Activated CD8-positive, alpha-beta T cell treated with anti-CD3 and anti-CD28 coated beads for 36 hours (primary cell): ENCODE results near the gene UNC13B. TPM values are rescaled to one million over a fixed set of nuclear protein-coding genes. Genes with fewer than 3 reads are reported as not detected.

ENCODE experiments used
- ATAC-seq: fragments of 200-7000 bp; cut with Tn5 transposase; one replicate; pipeline ENCODE4 v1.10.0; 2021; ENCODE audit warnings: mild to moderate bottlenecking, moderate library complexity
- CTCF ChIA-PET: fragments of 350-600 bp; sonication (Branson Sonifier 250); formaldehyde crosslinking; loops from one replicate; lab custom pipeline; 2021; ENCODE audit warnings: antibody characterized with exemption; lab: Charles Lee
- POLR2A ChIA-PET: fragments of 350-600 bp; sonication (Branson Sonifier 250); formaldehyde crosslinking; loops from one replicate; lab custom pipeline; 2021; ENCODE audit warnings: antibody characterized with exemption; lab: Charles Lee
- DNase-seq: peaks from one replicate; pipeline ENCODE4 v3.0.0-alpha.2; 2020
- H3K27ac Mint-ChIP-seq: one replicate; pipeline ENCODE4 v1.8.0; 2021; ENCODE audit warnings: mild to moderate bottlenecking, mixed read lengths
- H3K27me3 Mint-ChIP-seq: one replicate; pipeline ENCODE4 v1.8.0; 2021; ENCODE audit warnings: mixed read lengths
- H3K36me3 Mint-ChIP-seq: one replicate; pipeline ENCODE4 v1.8.0; 2021; ENCODE audit warnings: low read depth, mixed read lengths
- H3K4me1 Mint-ChIP-seq: one replicate; pipeline ENCODE4 v1.8.0; 2021; ENCODE audit warnings: low read depth, mixed read lengths
- H3K4me3 Mint-ChIP-seq: one replicate; pipeline ENCODE4 v1.8.0; 2021; ENCODE audit warnings: mild to moderate bottlenecking, moderate library complexity, mixed read lengths
- H3K9me3 Mint-ChIP-seq: one replicate; pipeline ENCODE4 v1.8.0; 2021; ENCODE audit warnings: mixed read lengths
- intact Hi-C: fragments of 100-400 bp; cut with micrococcal nuclease; formaldehyde crosslinking; loops from one replicate; pipeline ENCODE4 v1.10.0; 2022
- total RNA-seq, 2 experiments: library from RNA; stranded (reverse); gene quantifications; one replicate each; pipeline ENCODE4 v1.2.3, GENCODE V29; 2021
- TF ChIP-seq, protein P1 (sequence below): fragments of 200-600 bp; IDR thresholded peaks from one replicate; pipeline ENCODE4 v1.8.0; 2022; ENCODE audit warnings: antibody characterized with exemption, mild to moderate bottlenecking

The UNC13B gene
- total RNA-seq, 2 experiments from 2014 or later, result 1.3 to 1.9 TPM

DNA sequence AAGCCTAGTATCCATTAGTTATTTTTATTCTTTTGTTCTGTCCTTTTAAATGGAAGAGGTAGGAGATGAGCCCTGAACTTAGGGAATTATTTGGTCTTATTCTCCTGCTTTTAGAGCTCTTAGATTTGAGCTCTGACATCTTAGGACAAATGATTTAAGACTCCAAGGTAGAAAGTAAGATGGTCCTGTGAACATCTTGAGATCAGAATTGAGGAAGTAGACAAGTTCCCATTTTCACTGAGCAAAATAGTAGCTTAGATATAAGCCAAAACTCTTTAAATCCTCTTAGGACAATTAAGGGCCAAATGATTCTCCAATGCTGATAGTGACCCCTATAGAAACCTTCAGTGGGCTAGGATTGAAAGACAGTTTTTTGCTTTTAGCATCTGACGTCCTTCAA, 275.1 kb downstream of the UNC13B start:
- H3K4me1 Mint-ChIP-seq, result no peaks in the 10 kb centered on the region
- ChIA-PET POLR2A (interaction anchor here (0.5 kb wide), 1 partner anchor 261 kb away, joined by 3 read pairs; no protein-coding TSS in a partner anchor), CTCF (interaction anchor here (1.0 kb wide), 1 partner anchor 12 kb away, joined by 3 read pairs; no protein-coding TSS in a partner anchor)
- no peaks in the 10 kb centered on the region for H3K36me3 Mint-ChIP-seq
- ATAC-seq, result no peak
- no peak overlapping the region for H3K4me3 Mint-ChIP-seq
- TF ChIP-seq, protein P1, sequence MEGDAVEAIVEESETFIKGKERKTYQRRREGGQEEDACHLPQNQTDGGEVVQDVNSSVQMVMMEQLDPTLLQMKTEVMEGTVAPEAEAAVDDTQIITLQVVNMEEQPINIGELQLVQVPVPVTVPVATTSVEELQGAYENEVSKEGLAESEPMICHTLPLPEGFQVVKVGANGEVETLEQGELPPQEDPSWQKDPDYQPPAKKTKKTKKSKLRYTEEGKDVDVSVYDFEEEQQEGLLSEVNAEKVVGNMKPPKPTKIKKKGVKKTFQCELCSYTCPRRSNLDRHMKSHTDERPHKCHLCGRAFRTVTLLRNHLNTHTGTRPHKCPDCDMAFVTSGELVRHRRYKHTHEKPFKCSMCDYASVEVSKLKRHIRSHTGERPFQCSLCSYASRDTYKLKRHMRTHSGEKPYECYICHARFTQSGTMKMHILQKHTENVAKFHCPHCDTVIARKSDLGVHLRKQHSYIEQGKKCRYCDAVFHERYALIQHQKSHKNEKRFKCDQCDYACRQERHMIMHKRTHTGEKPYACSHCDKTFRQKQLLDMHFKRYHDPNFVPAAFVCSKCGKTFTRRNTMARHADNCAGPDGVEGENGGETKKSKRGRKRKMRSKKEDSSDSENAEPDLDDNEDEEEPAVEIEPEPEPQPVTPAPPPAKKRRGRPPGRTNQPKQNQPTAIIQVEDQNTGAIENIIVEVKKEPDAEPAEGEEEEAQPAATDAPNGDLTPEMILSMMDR, result no peak
- intact Hi-C loops, result no loop called here
- peaks cover 8% of the 10 kb centered on the region for H3K27me3 Mint-ChIP-seq
- H3K9me3 Mint-ChIP-seq, result no peaks in the 10 kb centered on the region
- no peak overlapping the region for H3K27ac Mint-ChIP-seq
- no peak for DNase-seq

DNA sequence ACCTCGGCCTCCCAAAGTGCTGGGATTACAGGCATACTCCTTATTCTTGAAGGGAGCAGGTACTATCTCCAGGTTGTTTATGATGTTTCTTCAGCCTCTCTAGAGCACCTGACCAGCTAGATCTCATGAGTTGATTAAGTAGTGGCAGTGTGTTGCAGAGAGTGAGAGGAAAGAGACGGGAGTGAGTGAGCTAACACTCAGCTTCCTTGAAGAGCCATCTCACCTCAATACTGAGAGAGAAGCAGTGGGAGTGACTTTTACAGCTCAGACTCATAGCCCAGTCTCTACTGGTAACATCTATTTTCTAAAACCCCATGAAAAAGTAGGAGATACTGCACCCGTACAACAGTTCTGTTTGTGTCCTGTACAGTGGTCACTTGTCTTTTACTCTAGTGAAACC, 284.2 kb downstream of the UNC13B start:
- TF ChIP-seq, protein P1, result no peak
- ATAC-seq, result no peak
- Mint-ChIP-seq H3K36me3 (no peaks in the 10 kb centered on the region), H3K27me3 (peaks cover 27% of the 10 kb centered on the region), H3K4me1 (no peaks in the 10 kb centered on the region), H3K9me3 (no peaks in the 10 kb centered on the region), H3K27ac (no peak overlapping the region), H3K4me3 (no peak overlapping the region)
- POLR2A ChIA-PET, result interaction anchor here (0.8 kb wide), 1 partner anchor 324 kb away, joined by 3 read pairs; no protein-coding TSS in a partner anchor
- no peak for DNase-seq
- CTCF ChIA-PET, result no interaction called here
- intact Hi-C loops, result no loop called here

DNA sequence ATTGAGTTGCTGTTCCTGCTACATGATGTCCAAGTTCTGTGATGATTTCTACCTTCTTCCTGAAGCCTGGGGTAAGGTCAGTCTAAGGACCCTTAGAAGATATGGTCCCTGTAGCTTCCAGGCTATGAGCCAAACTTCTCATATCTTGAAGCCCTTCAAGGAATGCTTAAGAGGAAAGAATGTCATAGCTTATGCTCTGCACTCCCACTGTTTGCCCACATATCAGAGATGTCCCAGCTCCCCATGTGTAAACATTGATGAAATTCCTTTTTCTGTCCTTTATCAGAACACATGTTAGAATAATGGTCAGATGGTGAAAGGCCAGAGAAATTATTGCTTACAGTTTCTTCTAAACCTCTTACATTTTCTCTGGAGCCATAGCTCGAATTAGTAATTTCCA, 286.7 kb downstream of the UNC13B start:
- intact Hi-C loops, result no loop called here
- H3K27ac Mint-ChIP-seq, result no peak overlapping the region
- TF ChIP-seq, protein P1, result no peak
- DNase-seq, result no peak
- ATAC-seq, result no peak
- ChIA-PET POLR2A (no interaction called here), CTCF (interaction anchor here (0.9 to 2.4 kb wide), 4 partner anchors 10 to 549 kb away, joined by 3 to 7 read pairs (median 4); no protein-coding TSS in a partner anchor)
- H3K27me3 Mint-ChIP-seq, result peaks cover 31% of the 10 kb centered on the region
- peaks cover 5% of the 10 kb centered on the region for H3K9me3 Mint-ChIP-seq
- H3K36me3 Mint-ChIP-seq, result no peaks in the 10 kb centered on the region
- H3K4me3 Mint-ChIP-seq, result no peak overlapping the region
- no peaks in the 10 kb centered on the region for H3K4me1 Mint-ChIP-seq

DNA sequence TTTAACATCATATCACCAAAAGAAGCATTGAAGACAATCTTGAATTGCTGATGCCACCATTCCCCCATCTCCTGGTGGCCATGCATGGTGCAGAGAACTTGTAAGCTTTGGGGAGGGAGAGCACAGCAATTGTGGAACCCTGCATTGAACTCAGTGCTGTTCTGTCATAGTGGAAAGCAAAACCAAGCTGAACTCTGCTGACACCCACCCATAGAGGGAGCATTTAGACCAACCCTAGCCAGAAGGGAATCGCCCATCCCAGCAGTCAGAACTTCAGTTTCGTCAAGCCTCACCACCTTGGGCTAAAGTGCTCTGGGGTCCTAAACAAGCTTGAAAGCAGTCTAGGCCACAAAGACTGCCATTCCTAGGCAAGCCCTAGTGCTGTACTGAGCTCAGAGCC, 290.7 kb downstream of the UNC13B start:
- Mint-ChIP-seq H3K4me3 (no peak overlapping the region), H3K27ac (no peak overlapping the region), H3K4me1 (no peaks in the 10 kb centered on the region), H3K27me3 (peaks cover 18% of the 10 kb centered on the region), H3K9me3 (peaks cover 12% of the 10 kb centered on the region), H3K36me3 (no peaks in the 10 kb centered on the region)
- intact Hi-C loops, result no loop called here
- TF ChIP-seq, protein P1, result no peak
- DNase-seq (no peak), ATAC-seq (no peak)
- ChIA-PET POLR2A (interaction anchor here (0.7 kb wide), 1 partner anchor 11 kb away, joined by 3 read pairs; no protein-coding TSS in a partner anchor), CTCF (interaction anchor here (2.3 kb wide), 1 partner anchor 101 kb away, joined by 10 read pairs; no protein-coding TSS in a partner anchor)

DNA sequence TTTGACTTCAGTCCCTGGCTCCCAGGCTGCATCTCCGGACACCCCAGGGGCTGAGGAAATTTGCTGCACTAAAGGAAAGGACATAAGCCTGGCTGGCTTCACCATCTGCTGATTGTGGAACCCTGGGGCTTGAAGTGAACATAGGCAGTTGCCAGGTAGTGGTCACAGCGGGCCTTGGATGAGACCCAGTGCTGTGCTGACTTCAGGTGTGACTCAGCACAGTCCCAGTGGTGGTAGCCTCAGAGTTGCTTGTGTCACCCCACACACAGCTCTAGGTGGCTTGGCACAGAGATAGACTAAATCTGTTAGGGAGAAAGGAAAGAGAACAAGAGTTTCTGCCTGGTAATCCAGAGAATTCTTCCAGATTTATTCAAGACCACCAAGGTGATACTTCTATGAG, 292.0 kb downstream of the UNC13B start:
- intact Hi-C loops, result no loop called here
- peaks cover 12% of the 10 kb centered on the region for H3K9me3 Mint-ChIP-seq
- ChIA-PET POLR2A (interaction anchor here (1.3 kb wide), 1 partner anchor 41 kb away, joined by 4 read pairs; no protein-coding TSS in a partner anchor), CTCF (no interaction called here)
- peaks cover 18% of the 10 kb centered on the region for H3K27me3 Mint-ChIP-seq
- DNase-seq (no peak), ATAC-seq (no peak)
- TF ChIP-seq, protein P1, result no peak
- H3K27ac Mint-ChIP-seq, result no peak overlapping the region
- H3K36me3 Mint-ChIP-seq, result no peaks in the 10 kb centered on the region
- H3K4me3 Mint-ChIP-seq, result no peak overlapping the region
- H3K4me1 Mint-ChIP-seq, result no peaks in the 10 kb centered on the region

Other genes starting within 250 kb of the UNC13B start
- under 1 TPM in 1 of 2 experiments, not detected in 1; 0.11 TPM for gene PHF24, start 203.7 kb upstream of the UNC13B start, total RNA-seq
- 10 to 100 TPM; 14.6 to 16.4 TPM for gene DNAJB5, start 172.3 kb upstream of the UNC13B start, total RNA-seq
- gene VCP, start 89.4 kb upstream of the UNC13B start, total RNA-seq, result 100 to 1,000 TPM; 215 to 224 TPM
- gene FANCG, start 82.1 kb upstream of the UNC13B start, total RNA-seq, result 10 to 100 TPM; 91.5 to 94.0 TPM
- gene PIGO, start 65.4 kb upstream of the UNC13B start, total RNA-seq, result 10 to 100 TPM; 19.8 to 21.9 TPM
- gene STOML2, start 58.9 kb upstream of the UNC13B start, total RNA-seq, result 100 to 1,000 TPM; 208 to 211 TPM
- 1 to 10 TPM; 5.9 to 6.0 TPM for gene ATOSB, start 46.1 kb upstream of the UNC13B start, total RNA-seq